Medulla oblongata (tissue), 1 donor: ENCODE data around the gene PTCD1.
"Not testable (repeated sequence)": the region's sequence is repeated elsewhere in the genome, so short reads cannot be mapped to it uniquely, and the experiment has no call there.

ENCODE experiments used
- DNase-seq: peaks from one replicate; pipeline ENCODE4 v3.0.0-alpha.2; 2015; ENCODE audit errors: extremely low spot score

The PTCD1 gene

GRCh38 chr7:99451936-99452335, 13.3 kb upstream of the PTCD1 start:
- DNase-seq, result peak; percentile 58

- DNase-seq, result no peak
Observed at GRCh38 chr7:99449326-99449725, 10.7 kb upstream of the PTCD1 start.

GRCh38 chr7:99448855-99449254, 10.3 kb upstream of the PTCD1 start:
- DNase-seq, result no peak

- no peak for DNase-seq
Observed at GRCh38 chr7:99447943-99448342, 9.3 kb upstream of the PTCD1 start.

GRCh38 chr7:99446096-99446495, 7.5 kb upstream of the PTCD1 start:
- no peak for DNase-seq

GRCh38 chr7:99440195-99440594, 1.6 kb upstream of the PTCD1 start:
- DNase-seq, result no peak

- DNase-seq, result no peak
Observed at GRCh38 chr7:99437946-99438572, 539 bp downstream of the PTCD1 start.

GRCh38 chr7:99433158-99433557, 5.4 kb downstream of the PTCD1 start:
- DNase-seq, result no peak

GRCh38 chr7:99431756-99432540, 6.7 kb downstream of the PTCD1 start:
- DNase-seq, result not testable (repeated sequence)

GRCh38 chr7:99429756-99430155, 8.8 kb downstream of the PTCD1 start:
- DNase-seq, result no peak

- no peak for DNase-seq
Observed at GRCh38 chr7:99428972-99429566, 9.5 kb downstream of the PTCD1 start.

GRCh38 chr7:99424932-99425730, 13.5 kb downstream of the PTCD1 start:
- no peak for DNase-seq

- DNase-seq, result no peak
Observed at GRCh38 chr7:99422625-99423024, 16.0 kb downstream of the PTCD1 start.

GRCh38 chr7:99422186-99422585, 16.4 kb downstream of the PTCD1 start:
- no peak for DNase-seq

- no peak for DNase-seq
Observed at GRCh38 chr7:99420986-99421385, 17.6 kb downstream of the PTCD1 start.

GRCh38 chr7:99420213-99420612, 18.4 kb downstream of the PTCD1 start:
- DNase-seq, result no peak

- no peak for DNase-seq
Observed at GRCh38 chr7:99419323-99420021, 19.1 kb downstream of the PTCD1 start.

- DNase-seq, result no peak
Observed at GRCh38 chr7:99418260-99418659, 20.3 kb downstream of the PTCD1 start.

GRCh38 chr7:99415513-99416127, 23.0 kb downstream of the PTCD1 start:
- peak; percentile 35 for DNase-seq

GRCh38 chr7:99410635-99411034, 28.0 kb downstream of the PTCD1 start:
- no peak for DNase-seq

- DNase-seq, result no peak
Observed at GRCh38 chr7:99409806-99410205, 28.8 kb downstream of the PTCD1 start.
